Naive thymus-derived CD4-positive, alpha-beta T cell (primary cell): ENCODE measurements around the gene XAGE2. TPM values are rescaled to one million over a fixed set of nuclear protein-coding genes. Genes with fewer than 3 reads are reported as not detected.
A peak's percentile ranks its signal among the peaks of the same experiment; 100 is the strongest.

Experiments used
- ATAC-seq: fragments of 150-1000 bp; cut with Tn5 transposase; 2 replicates; pipeline ENCODE4 v1.10.0; 2021; ENCODE audit warnings: mild to moderate bottlenecking, moderate library complexity
- CTCF ChIA-PET: fragments of 350-600 bp; sonication (Branson Sonifier 250); formaldehyde crosslinking; loops from one replicate; lab custom pipeline; 2021; ENCODE audit warnings: antibody characterized with exemption; lab: Charles Lee
- POLR2A ChIA-PET: fragments of 350-600 bp; sonication (Branson Sonifier 250); formaldehyde crosslinking; loops from one replicate; lab custom pipeline; 2021; ENCODE audit warnings: antibody characterized with exemption, inconsistent platforms; lab: Charles Lee
- DNase-seq, 9 donors: peaks; one replicate each; pipeline versions ENCODE4 v3.0.0 to v3.0.0-alpha.2; 2020 to 2022; ENCODE audit warnings: mixed read lengths in 1 of 9
- H3K27ac ChIP-seq: one replicate; pipeline ENCODE4 v1.7.0; 2013; ENCODE audit warnings: mild to moderate bottlenecking, low read depth, low read length, moderate library complexity
- H3K27me3 ChIP-seq, 2 donors: one replicate each; pipeline ENCODE4 v1.7.0; 2013; ENCODE audit warnings: low read length in 2 of 2, mild to moderate bottlenecking in 2 of 2, moderate library complexity in 2 of 2; ENCODE audit not compliant: control insufficient read depth in 2 of 2, insufficient read depth in 2 of 2
- H3K36me3 ChIP-seq, 3 experiments: 1 replicate in 2 of 3; 2 replicates in 1 of 3; pipeline ENCODE4 v1.7.0; 2013; ENCODE audit warnings: low read length in 3 of 3, mild to moderate bottlenecking in 3 of 3, moderate library complexity in 1 of 3; ENCODE audit not compliant: insufficient read depth in 3 of 3, control insufficient read depth in 2 of 3
- H3K4me1 ChIP-seq, 2 donors: one replicate each; pipeline ENCODE4 v1.7.0; 2013; ENCODE audit warnings: low read length in 2 of 2, mild to moderate bottlenecking in 2 of 2, moderate library complexity in 1 of 2; ENCODE audit not compliant: control insufficient read depth in 2 of 2, insufficient read depth in 2 of 2
- H3K4me3 ChIP-seq: 2 replicates; pipeline ENCODE4 v1.7.0; 2013; ENCODE audit warnings: mild to moderate bottlenecking, low read length
- H3K9me3 ChIP-seq, 3 experiments: 1 replicate in 2 of 3; 2 replicates in 1 of 3; pipeline ENCODE4 v1.7.0; 2013; ENCODE audit warnings: low read length in 3 of 3; ENCODE audit not compliant: control insufficient read depth in 2 of 3
- H3K27ac Mint-ChIP-seq, 9 donors: one replicate each; pipeline ENCODE4 v1.8.0; 2020 to 2022; ENCODE audit warnings: mixed read lengths in 9 of 9, mild to moderate bottlenecking in 8 of 9, moderate library complexity in 5 of 9, inconsistent platforms in 2 of 9
- H3K27me3 Mint-ChIP-seq, 5 donors: one replicate each; pipeline ENCODE4 v1.8.0; 2021 to 2022; ENCODE audit warnings: mixed read lengths in 5 of 5, mild to moderate bottlenecking in 1 of 5
- H3K36me3 Mint-ChIP-seq, 5 donors: one replicate each; pipeline ENCODE4 v1.8.0; 2020 to 2022; ENCODE audit warnings: mixed read lengths in 5 of 5, mild to moderate bottlenecking in 3 of 5, inconsistent platforms in 1 of 5
- H3K4me1 Mint-ChIP-seq, 7 donors: one replicate each; pipeline ENCODE4 v1.8.0; 2020 to 2022; ENCODE audit warnings: mixed read lengths in 7 of 7, mild to moderate bottlenecking in 3 of 7, inconsistent platforms in 1 of 7
- H3K4me3 Mint-ChIP-seq, 10 donors: one replicate each; pipeline ENCODE4 v1.8.0; 2020 to 2022; ENCODE audit warnings: mild to moderate bottlenecking in 10 of 10, mixed read lengths in 10 of 10, moderate library complexity in 6 of 10, inconsistent platforms in 2 of 10
- H3K9me3 Mint-ChIP-seq, 11 donors: one replicate each; pipeline ENCODE4 v1.8.0; 2020 to 2022; ENCODE audit warnings: mixed read lengths in 11 of 11, mild to moderate bottlenecking in 4 of 11, inconsistent platforms in 1 of 11, moderate library complexity in 1 of 11
- intact Hi-C, 2 donors: fragments of 100-400 bp; cut with micrococcal nuclease; formaldehyde crosslinking; loops; one replicate each; pipeline ENCODE4 v1.15.1; 2023
- microRNA-seq: library from miRNA; unstranded; fragments of <30 nt; microRNA quantifications from one replicate; pipeline ENCODE4 v1.2.0, GENCODE V29; 2022; ENCODE audit warnings: borderline microRNAs expressed
- polyA plus RNA-seq, 2 donors: library from polyadenylated mRNA; unstranded; fragments of 300-500 nt; fragmentation: Illumina TruSeq; gene quantifications; one replicate each; pipeline ENCODE4 v1.2.3, GENCODE V29; 2021
- total RNA-seq, 6 experiments: library from RNA in 5 of 6; stranded (reverse) in 5 of 6; gene quantifications; 1 replicate in 5 of 6; 2 replicates in 1 of 6; pipeline ENCODE4 v1.2.3 and lab custom pipeline; 2021 to 2026

XAGE2 gene
- total and polyA plus RNA-seq, 7 experiments from 2014 or later: not detected

- Mint-ChIP-seq H3K27me3 (peaks cover 0 to 3% (median 0%) of the 10 kb centered on the region in 5 donors), H3K9me3 (peaks cover 0 to 2% (median 0%) of the 10 kb centered on the region in 11 donors), H3K4me3 (no peak overlapping the region), H3K4me1 (peaks cover 0 to 1% (median 0%) of the 10 kb centered on the region in 7 donors), H3K36me3 (no peaks in the 10 kb centered on the region), H3K27ac (no peak overlapping the region)
- H3K4me1 ChIP-seq: no peaks in the 10 kb centered on the region
- ChIA-PET CTCF (no interaction called here), POLR2A (no interaction called here)
- H3K27ac ChIP-seq: no peak overlapping the region
- ATAC-seq (no peak), DNase-seq (no peak)
- intact Hi-C loops: no loop called here
- no peaks in the 10 kb centered on the region for H3K36me3 ChIP-seq
- H3K9me3 ChIP-seq: no peaks in the 10 kb centered on the region
- H3K4me3 ChIP-seq: no peak overlapping the region
- no peaks in the 10 kb centered on the region for H3K27me3 ChIP-seq
Measured at GRCh38 chrX:52422884-52423283, 54.1 kb downstream of the XAGE2 start.

GRCh38 chrX:52424656-52425055 lies 55.8 kb downstream of the XAGE2 start:
- no peak overlapping the region for H3K4me3 ChIP-seq
- no peaks in the 10 kb centered on the region for H3K9me3 ChIP-seq
- no peak for ATAC-seq
- CTCF ChIA-PET: no interaction called here
- no peak for DNase-seq
- H3K9me3 Mint-ChIP-seq: no peaks in the 10 kb centered on the region
- no peaks in the 10 kb centered on the region for H3K27me3 Mint-ChIP-seq
- H3K4me1 Mint-ChIP-seq: no peaks in the 10 kb centered on the region
- H3K4me3 Mint-ChIP-seq: no peak overlapping the region
- peak overlapping the region in 1 of 9 donors; percentile 35 for H3K27ac Mint-ChIP-seq
- no peaks in the 10 kb centered on the region for H3K27me3 ChIP-seq
- no peaks in the 10 kb centered on the region for H3K36me3 Mint-ChIP-seq
- H3K27ac ChIP-seq: no peak overlapping the region
- intact Hi-C loops: no loop called here
- POLR2A ChIA-PET: no interaction called here
- no peaks in the 10 kb centered on the region for H3K4me1 ChIP-seq
- no peaks in the 10 kb centered on the region for H3K36me3 ChIP-seq

Small RNAs within 50 kb of the gene (microRNA-seq; reads per million reads assigned to microRNA genes)
- not detected for gene MIR8088

Other genes with a start within 250 kb of the XAGE2 start
- under 1 TPM in 1 of 5 experiments, not detected in 4; 0.24 TPM for gene MAGED4, start 184.1 kb upstream of the XAGE2 start, total RNA-seq
- under 1 TPM in 1 of 2 donors, not detected in 1; 0.52 TPM for gene MAGED4, start 184.1 kb upstream of the XAGE2 start, polyA plus RNA-seq
- gene XAGE1A, start 126.8 kb downstream of the XAGE2 start, total RNA-seq: not detected
- not detected for gene XAGE1A, start 126.8 kb downstream of the XAGE2 start, polyA plus RNA-seq
- not detected for gene XAGE1B, start 148.0 kb downstream of the XAGE2 start, total RNA-seq
- gene XAGE1B, start 148.0 kb downstream of the XAGE2 start, polyA plus RNA-seq: not detected